ENCODE measurements around the gene ATR. TPM values are rescaled to one million over a fixed set of nuclear protein-coding genes. Genes with fewer than 3 reads are reported as not detected.

The ATR gene
- 10 to 100 TPM; 36.2 to 36.9 TPM for total RNA-seq

DNA sequence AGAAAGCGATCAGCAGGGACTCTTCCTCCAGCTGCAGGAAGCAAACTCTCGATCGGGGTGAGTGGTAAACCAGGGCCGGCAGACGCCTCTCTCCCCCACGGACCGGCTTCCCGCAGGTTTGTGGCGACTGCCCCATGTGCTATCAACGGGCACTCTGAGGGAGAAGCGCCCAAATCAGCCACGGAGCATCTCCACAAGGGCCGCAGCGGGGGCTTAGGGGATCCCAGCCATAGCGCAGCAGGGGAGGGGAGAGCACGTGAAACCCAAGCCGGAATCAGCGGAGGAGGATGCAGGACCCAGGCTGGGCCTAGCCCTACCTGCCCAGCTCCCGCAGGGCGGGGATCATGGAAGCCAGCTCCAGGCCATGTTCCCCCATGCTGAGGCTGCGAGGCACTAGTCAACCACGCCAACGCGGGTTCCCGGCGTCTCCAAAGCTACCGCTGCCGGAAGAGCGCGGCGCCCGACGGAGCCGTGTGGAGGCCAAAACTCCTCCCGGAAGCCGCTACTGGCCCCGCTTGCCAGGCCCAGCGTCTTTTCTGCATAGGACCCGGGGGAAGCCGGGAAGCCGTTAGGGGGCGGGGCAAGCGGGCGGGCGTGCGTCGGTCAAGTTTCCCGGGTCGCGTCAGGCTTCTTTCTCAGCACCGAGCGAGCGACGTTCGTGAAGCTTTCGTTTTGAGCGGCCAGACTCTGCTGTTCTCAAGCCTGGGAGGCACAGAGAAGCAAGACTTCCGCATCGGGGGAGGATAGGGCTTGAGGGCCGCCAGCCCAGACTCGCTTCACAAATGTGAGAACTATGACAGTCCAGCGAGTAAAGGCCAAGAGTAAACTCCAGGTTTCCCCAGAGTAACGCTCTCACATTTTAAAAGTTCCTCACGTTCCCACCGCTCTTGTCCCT, at the start of gene ATR:
Gene ATR (minus strand): TSS at position 405 of the 895 bp plus-strand sequence. CDS start 29 bp downstream, at position 376.
- no peaks in the 10 kb centered on the region for H3K9me3 Mint-ChIP-seq
- peaks cover 8% of the 10 kb centered on the region for H3K36me3 Mint-ChIP-seq
- DNase-seq: peak; percentile 95
- H3K4me1 Mint-ChIP-seq: peaks cover 37% of the 10 kb centered on the region
- peak within 1 kb of the TSS; percentile 99 for H3K27ac Mint-ChIP-seq
- POLR2A ChIA-PET: interaction anchor here (0.6 to 1.6 kb wide), 13 partner anchors 9 to 541 kb away, joined by 3 to 24 read pairs (median 4); partner anchors contain the start of genes PLS1, TRPC1, U2SURP and XRN1
- peaks cover 10% of the 10 kb centered on the region for H3K27me3 Mint-ChIP-seq
- ATAC-seq (ENCODE audit: low read depth): peak; percentile 95
- peak within 1 kb of the TSS; percentile 99 for H3K4me3 Mint-ChIP-seq

DNA sequence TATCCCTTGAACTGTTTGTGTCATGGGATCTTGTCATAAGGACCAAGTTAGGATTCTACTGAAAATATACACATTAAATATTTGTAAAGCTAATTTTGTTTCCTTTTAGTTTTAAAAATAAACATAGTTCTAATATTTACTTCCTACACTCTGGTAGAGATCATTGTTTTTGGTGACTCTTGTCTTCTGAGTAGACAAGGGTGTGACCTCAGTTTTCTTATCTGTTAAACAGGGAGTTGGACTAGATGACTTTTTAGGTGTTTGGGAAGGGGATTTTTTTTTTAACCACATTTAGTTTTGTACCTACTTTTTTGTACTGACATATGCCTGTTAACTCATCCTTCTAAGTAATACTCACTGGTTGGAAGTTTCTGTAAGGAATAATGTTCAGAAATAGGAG, 48.4 kb upstream of the ATR start:
- Mint-ChIP-seq H3K27me3 (no peaks in the 10 kb centered on the region), H3K36me3 (no peaks in the 10 kb centered on the region), H3K4me1 (peaks cover 1% of the 10 kb centered on the region), H3K27ac (no peak overlapping the region), H3K4me3 (no peak overlapping the region), H3K9me3 (no peaks in the 10 kb centered on the region)
- no peak for DNase-seq
- POLR2A ChIA-PET: no interaction called here
- no peak for ATAC-seq (ENCODE audit: low read depth)

DNA sequence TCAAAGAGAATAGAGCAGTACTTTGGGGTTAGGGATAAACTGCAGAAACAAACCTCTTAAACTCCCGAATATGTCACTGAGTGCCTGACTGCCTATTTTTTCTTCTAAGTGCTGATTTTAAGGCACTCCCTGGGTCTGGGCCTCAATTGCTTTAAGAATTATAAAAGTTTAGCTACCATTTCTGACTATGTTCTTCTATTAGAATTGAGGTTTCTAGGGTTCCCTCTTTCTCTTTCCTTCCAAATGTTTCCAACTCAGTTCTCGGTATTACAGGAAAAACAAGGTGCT, 46.6 kb upstream of the ATR start:
- peaks cover 1% of the 10 kb centered on the region for H3K4me1 Mint-ChIP-seq
- H3K36me3 Mint-ChIP-seq: no peaks in the 10 kb centered on the region
- H3K4me3 Mint-ChIP-seq: no peak overlapping the region
- no peaks in the 10 kb centered on the region for H3K9me3 Mint-ChIP-seq
- no peaks in the 10 kb centered on the region for H3K27me3 Mint-ChIP-seq
- H3K27ac Mint-ChIP-seq: no peak overlapping the region
- ATAC-seq (ENCODE audit: low read depth): no peak
- POLR2A ChIA-PET: no interaction called here
- DNase-seq: no peak

DNA sequence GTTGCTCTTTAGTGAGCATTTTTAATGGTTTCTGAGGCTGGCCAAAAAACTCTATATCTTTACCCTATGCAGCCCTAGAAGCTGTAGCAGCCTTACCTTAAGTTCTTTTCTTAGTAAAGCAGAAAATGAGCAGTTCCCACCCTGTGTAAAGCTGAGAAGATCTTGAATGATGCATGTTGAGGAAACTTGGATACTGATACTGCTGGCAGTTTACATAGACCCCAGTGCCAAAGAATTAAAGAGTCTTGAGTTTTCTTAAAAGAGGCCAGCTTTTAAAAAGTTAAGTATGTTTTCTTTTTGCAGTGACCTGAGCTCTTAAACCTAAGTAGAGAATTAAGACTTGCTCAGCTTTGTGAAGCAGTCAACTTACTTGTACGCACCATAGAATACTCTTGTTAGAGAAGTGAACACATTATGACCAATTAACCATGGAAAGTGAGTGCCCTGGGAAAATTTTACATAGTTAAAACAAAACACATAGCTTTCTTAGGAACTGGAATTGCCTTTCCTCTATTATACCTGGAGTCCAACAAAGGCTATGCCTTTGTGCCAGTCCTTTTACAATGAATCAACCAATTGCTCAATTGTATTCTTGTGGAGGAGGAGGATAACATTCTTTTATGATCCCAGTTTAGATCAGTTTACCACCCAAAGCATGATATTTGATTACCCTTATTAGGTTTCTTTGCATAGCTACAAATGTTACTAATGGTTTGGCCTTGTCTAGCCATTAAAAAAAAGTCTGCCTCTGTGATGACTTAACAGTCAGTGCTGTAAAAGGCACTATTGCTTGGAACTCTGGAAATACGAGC, 46.0 kb upstream of the ATR start:
- POLR2A ChIA-PET: interaction anchor here (0.6 kb wide), 1 partner anchor 187 kb away, joined by 7 read pairs; no protein-coding TSS in a partner anchor
- Mint-ChIP-seq H3K4me1 (peaks cover 1% of the 10 kb centered on the region), H3K36me3 (no peaks in the 10 kb centered on the region), H3K27ac (no peak overlapping the region), H3K4me3 (no peak overlapping the region), H3K27me3 (no peaks in the 10 kb centered on the region), H3K9me3 (no peaks in the 10 kb centered on the region)
- no peak for ATAC-seq (ENCODE audit: low read depth)
- DNase-seq: no peak

DNA sequence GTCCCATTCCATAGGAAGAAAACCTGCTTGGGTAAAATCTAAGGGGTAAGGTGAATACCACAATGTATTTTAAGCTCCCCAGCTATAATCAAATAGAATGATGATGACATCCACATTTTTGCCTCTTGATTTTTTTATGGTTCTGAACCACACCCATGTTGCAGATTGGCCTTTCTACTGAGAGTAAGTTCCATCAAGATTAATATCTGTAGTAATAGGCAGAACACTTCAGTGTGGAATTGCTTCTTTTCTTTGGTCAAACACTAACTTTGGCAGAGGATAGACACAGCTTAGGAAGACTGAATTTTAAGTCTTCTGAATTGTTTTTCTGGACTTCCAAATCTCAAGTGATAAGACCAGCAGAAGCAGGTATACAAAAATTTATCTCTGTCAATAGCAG, 44.7 kb upstream of the ATR start:
- DNase-seq: no peak
- POLR2A ChIA-PET: no interaction called here
- H3K4me3 Mint-ChIP-seq: no peak overlapping the region
- H3K9me3 Mint-ChIP-seq: no peaks in the 10 kb centered on the region
- ATAC-seq (ENCODE audit: low read depth): no peak
- H3K27me3 Mint-ChIP-seq: no peaks in the 10 kb centered on the region
- H3K4me1 Mint-ChIP-seq: peaks cover 1% of the 10 kb centered on the region
- no peaks in the 10 kb centered on the region for H3K36me3 Mint-ChIP-seq
- no peak overlapping the region for H3K27ac Mint-ChIP-seq

DNA sequence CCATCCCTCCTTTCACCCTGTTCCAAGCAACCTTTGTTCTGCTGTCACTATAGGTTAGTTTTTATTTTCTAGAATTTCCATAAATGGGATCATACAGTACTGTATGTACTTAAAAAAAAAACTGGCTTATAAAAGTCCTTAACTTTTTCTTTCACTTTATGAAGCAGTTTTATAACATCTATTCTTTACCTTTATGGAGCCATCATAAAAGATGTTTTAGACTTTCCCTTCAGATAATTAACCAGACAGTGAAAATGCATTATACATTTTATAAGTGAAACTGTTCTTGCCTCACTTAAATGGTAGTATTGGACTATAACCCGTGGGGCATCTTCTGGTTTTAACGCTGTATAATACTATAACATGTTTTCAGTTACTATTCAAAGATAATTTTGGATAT, 43.9 kb upstream of the ATR start:
- no peak overlapping the region for H3K4me3 Mint-ChIP-seq
- POLR2A ChIA-PET: no interaction called here
- DNase-seq: no peak
- H3K36me3 Mint-ChIP-seq: no peaks in the 10 kb centered on the region
- no peaks in the 10 kb centered on the region for H3K27me3 Mint-ChIP-seq
- H3K4me1 Mint-ChIP-seq: peaks cover 1% of the 10 kb centered on the region
- no peak for ATAC-seq (ENCODE audit: low read depth)
- no peaks in the 10 kb centered on the region for H3K9me3 Mint-ChIP-seq
- H3K27ac Mint-ChIP-seq: no peak overlapping the region

DNA sequence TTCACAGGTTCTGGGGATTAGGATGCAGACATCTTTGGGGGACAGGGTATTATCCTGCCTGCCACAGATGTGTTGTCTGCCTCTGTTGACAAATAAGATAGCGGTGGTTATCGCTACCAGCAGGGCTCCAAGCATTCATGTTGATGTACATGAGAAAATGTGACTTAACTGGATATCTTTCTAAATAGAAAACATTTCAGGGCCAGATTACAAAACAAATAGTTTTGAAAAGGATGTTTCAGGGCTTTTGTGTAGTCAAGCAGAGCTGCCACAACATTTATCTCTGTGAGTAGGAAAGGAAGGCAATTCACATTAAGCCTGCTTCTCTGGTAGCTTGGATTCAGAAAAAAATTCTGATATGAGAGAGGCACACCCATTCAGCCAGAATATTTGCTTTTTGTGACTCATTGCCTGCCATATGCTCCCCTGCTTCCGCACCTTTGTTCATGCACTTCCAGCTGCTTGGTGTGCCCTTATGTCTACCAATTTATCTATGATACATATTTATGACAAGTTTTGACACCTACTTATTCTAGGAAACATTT, 40.5 kb upstream of the ATR start:
- Mint-ChIP-seq H3K36me3 (no peaks in the 10 kb centered on the region), H3K27me3 (peaks cover 2% of the 10 kb centered on the region), H3K9me3 (no peaks in the 10 kb centered on the region), H3K4me3 (no peak overlapping the region), H3K4me1 (no peaks in the 10 kb centered on the region), H3K27ac (no peak overlapping the region)
- POLR2A ChIA-PET: no interaction called here
- no peak for ATAC-seq (ENCODE audit: low read depth)
- no peak for DNase-seq

DNA sequence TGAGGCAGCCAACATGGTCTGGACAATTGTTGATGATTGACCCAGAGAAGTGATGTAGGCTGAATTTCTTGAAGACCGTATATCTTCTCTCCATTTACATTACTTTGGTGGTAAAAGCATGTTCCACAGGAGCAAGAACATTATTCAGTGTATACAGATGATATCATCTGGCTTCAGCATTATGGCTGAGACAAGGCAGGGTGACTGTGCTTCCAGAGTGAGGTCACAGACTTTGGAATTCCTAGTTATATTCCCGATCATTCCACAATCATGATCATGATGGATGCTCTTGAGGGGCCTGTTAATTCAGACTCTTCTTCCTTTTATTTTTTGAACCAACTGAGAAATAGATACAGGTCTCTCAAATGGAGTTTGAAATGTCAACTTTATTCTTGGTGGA, 36.6 kb upstream of the ATR start:
- no peak overlapping the region for H3K4me3 Mint-ChIP-seq
- H3K27ac Mint-ChIP-seq: no peak overlapping the region
- no peaks in the 10 kb centered on the region for H3K9me3 Mint-ChIP-seq
- DNase-seq: no peak
- no peaks in the 10 kb centered on the region for H3K36me3 Mint-ChIP-seq
- no peak for ATAC-seq (ENCODE audit: low read depth)
- POLR2A ChIA-PET: no interaction called here
- H3K4me1 Mint-ChIP-seq: no peaks in the 10 kb centered on the region
- H3K27me3 Mint-ChIP-seq: peaks cover 2% of the 10 kb centered on the region

DNA sequence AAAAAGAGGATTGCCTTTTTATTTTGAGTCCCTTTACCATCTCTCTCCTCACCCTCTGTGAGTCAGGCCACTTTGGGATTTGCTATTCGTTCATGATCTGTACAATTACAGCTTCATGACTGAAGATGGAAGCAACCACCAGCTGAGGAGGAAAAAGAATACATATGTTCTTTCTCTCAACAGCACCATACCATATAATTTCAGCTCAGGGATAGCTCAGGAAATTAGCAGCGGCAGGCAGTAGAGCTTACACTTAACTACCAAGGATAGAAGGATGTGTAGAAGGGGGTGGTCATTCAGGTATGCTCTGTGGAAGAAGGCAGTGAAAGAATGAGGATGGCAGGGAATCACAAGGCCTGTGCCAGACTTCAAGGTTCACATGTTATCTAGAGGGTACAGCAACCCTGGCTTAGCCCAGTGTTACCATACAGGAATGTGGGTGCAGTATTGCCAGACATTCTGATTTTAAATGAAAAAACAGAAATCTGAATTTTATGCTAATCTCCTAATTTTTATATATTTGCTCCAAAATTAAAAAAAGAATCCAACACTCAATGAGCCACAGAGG, 35.6 kb upstream of the ATR start:
- POLR2A ChIA-PET: no interaction called here
- no peak for DNase-seq
- H3K36me3 Mint-ChIP-seq: no peaks in the 10 kb centered on the region
- ATAC-seq (ENCODE audit: low read depth): no peak
- H3K4me3 Mint-ChIP-seq: no peak overlapping the region
- H3K4me1 Mint-ChIP-seq: no peaks in the 10 kb centered on the region
- H3K27ac Mint-ChIP-seq: no peak overlapping the region
- no peaks in the 10 kb centered on the region for H3K9me3 Mint-ChIP-seq
- H3K27me3 Mint-ChIP-seq: peaks cover 2% of the 10 kb centered on the region

DNA sequence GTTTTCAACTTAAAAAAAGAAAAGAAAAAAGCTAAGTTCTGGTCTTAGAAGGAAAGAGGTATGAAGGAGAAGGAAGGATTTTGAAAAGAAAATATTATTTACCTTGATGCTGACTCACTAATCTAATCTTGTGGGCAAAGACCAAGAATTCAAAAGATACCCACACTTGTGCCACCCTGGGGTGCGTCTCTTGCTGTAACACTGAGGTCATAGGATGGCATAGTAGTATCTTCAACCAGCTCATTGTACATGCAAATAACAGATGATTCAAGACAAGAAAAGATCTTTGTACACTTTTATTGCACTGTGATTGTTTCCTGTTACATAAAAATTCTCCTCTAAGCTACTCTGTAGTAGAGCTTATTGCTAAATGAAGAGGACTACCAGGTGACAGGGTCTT, 35.0 kb upstream of the ATR start:
- ATAC-seq (ENCODE audit: low read depth): no peak
- no peak for DNase-seq
- no peaks in the 10 kb centered on the region for H3K9me3 Mint-ChIP-seq
- no peaks in the 10 kb centered on the region for H3K36me3 Mint-ChIP-seq
- peaks cover 2% of the 10 kb centered on the region for H3K27me3 Mint-ChIP-seq
- H3K4me1 Mint-ChIP-seq: no peaks in the 10 kb centered on the region
- POLR2A ChIA-PET: no interaction called here
- no peak overlapping the region for H3K27ac Mint-ChIP-seq
- no peak overlapping the region for H3K4me3 Mint-ChIP-seq

DNA sequence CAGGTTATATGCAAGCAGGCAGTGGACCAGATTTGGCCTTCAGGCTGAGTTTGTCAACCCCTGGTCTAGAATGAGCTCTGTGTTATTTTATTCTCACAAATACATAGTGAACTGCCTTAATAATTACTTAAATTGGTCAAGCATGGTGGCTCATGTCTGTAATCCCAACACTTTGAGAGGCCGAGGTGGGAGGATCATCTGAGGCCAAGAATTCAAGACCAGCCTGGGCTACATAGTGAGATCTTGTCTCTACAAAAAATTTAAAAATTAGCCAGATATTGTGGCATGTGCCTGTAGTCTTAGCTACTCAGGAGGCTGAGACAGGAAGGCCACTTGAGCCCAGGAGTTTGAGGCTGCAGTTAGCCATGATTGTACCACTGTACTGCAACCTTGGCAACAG, 32.7 kb upstream of the ATR start:
- Mint-ChIP-seq H3K27ac (no peak overlapping the region), H3K4me3 (no peak overlapping the region), H3K36me3 (no peaks in the 10 kb centered on the region), H3K4me1 (no peaks in the 10 kb centered on the region), H3K9me3 (no peaks in the 10 kb centered on the region), H3K27me3 (no peaks in the 10 kb centered on the region)
- ATAC-seq (ENCODE audit: low read depth): no peak
- POLR2A ChIA-PET: interaction anchor here (0.6 kb wide), 1 partner anchor 636 kb away, joined by 4 read pairs; no protein-coding TSS in a partner anchor
- no peak for DNase-seq

DNA sequence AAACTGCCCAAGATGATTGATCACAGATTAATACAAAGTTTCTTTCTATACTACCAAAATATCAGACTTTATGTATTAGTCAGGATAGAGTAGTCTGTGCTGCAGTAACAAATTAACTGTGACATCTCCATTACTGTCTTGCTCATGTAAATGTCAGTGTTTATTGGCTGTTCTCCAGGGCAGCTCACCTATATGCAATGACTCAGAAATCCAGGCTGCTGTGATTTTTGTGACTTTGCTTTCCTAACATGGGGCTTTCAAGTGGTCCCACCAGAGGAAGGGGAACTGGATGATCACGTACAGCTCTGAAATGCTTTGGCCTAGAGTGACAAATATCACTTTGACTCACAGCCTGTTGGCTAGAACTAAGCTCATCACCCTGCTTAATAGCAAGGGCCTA, 30.6 kb upstream of the ATR start:
- DNase-seq (no peak), ATAC-seq (ENCODE audit: low read depth) (no peak)
- H3K36me3 Mint-ChIP-seq: no peaks in the 10 kb centered on the region
- no peaks in the 10 kb centered on the region for H3K4me1 Mint-ChIP-seq
- H3K9me3 Mint-ChIP-seq: no peaks in the 10 kb centered on the region
- no peak overlapping the region for H3K27ac Mint-ChIP-seq
- H3K4me3 Mint-ChIP-seq: no peak overlapping the region
- POLR2A ChIA-PET: no interaction called here
- peaks cover 2% of the 10 kb centered on the region for H3K27me3 Mint-ChIP-seq

DNA sequence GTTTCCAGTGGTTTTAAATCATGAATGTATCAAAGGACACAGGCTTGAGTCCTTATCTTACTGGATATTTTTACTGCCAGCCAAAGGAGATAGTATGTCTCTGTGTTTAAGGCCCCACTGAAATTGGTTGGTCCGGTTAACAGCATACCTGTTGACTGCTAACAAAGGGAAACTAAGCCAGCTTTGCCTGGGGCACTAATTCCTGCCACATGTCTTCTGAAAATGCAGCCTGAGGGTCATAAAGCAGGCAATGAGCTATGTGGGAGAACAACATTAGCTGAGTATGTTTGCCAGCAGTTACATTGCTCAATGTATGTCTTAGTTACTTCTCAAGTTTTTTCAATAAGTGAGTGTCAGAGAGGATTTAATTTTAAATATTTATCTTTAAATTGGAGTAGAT, 30.1 kb upstream of the ATR start:
- H3K36me3 Mint-ChIP-seq: no peaks in the 10 kb centered on the region
- H3K4me3 Mint-ChIP-seq: no peak overlapping the region
- no peak overlapping the region for H3K27ac Mint-ChIP-seq
- no peaks in the 10 kb centered on the region for H3K9me3 Mint-ChIP-seq
- no peaks in the 10 kb centered on the region for H3K4me1 Mint-ChIP-seq
- POLR2A ChIA-PET: no interaction called here
- peaks cover 2% of the 10 kb centered on the region for H3K27me3 Mint-ChIP-seq
- DNase-seq (no peak), ATAC-seq (ENCODE audit: low read depth) (no peak)

Measured in activated naive CD8-positive, alpha-beta T cell treated with anti-CD3 and anti-CD28 coated beads, Interleukin-2, amount 10 ng/mL, durations not matched to agents 7 days and 5 days (primary cell).